Endothelial cell of umbilical vein (primary cell): ENCODE results near the gene FGR.

Experiments used
- CTCF ChIP-seq, 2 donors: IDR thresholded peaks; 1 replicate in 1 of 2; 2 replicates in 1 of 2; pipeline ENCODE4 v1.5.1; 2011; ENCODE audit warnings: low read length in 2 of 2, mild to moderate bottlenecking in 2 of 2, moderate library complexity in 2 of 2, control low read depth in 1 of 2, inconsistent platforms in 1 of 2, low read depth in 1 of 2; ENCODE audit not compliant: insufficient read depth in 1 of 2; ENCODE audit errors: extremely low read depth in 1 of 2
- EZH2 ChIP-seq: IDR thresholded peaks from 2 replicates; pipeline ENCODE4 v1.6.1; 2012; ENCODE audit warnings: borderline replicate concordance, low read depth, mild to moderate bottlenecking, moderate library complexity, low read length, inconsistent platforms; ENCODE audit not compliant: severe bottlenecking
- FOS ChIP-seq: IDR thresholded peaks from 2 replicates; pipeline ENCODE4 v1.6.1; 2011; ENCODE audit warnings: mild to moderate bottlenecking, low read length, moderate library complexity, borderline replicate concordance; ENCODE audit not compliant: insufficient read depth
- JUN ChIP-seq: IDR thresholded peaks from 2 replicates; pipeline ENCODE4 v1.6.1; 2011; ENCODE audit warnings: borderline replicate concordance, low read depth; ENCODE audit not compliant: insufficient read length, insufficient read depth
- MAX ChIP-seq: IDR thresholded peaks from 2 replicates; pipeline ENCODE4 v1.6.1; 2011; ENCODE audit not compliant: insufficient read depth, insufficient read length
- MYC ChIP-seq: IDR thresholded peaks from one replicate; pipeline ENCODE4 v1.6.1; 2011; ENCODE audit warnings: mild to moderate bottlenecking, low read depth, low read length
- POLR2A ChIP-seq: IDR thresholded peaks from 2 replicates; pipeline ENCODE4 v1.6.1; 2012; ENCODE audit warnings: low read depth, mild to moderate bottlenecking, control low read depth, low read length
- POLR2AphosphoS5 ChIP-seq: IDR thresholded peaks from 2 replicates; pipeline ENCODE4 v1.6.1; 2012; ENCODE audit warnings: low read depth, mild to moderate bottlenecking, control low read depth, low read length, moderate library complexity; ENCODE audit not compliant: insufficient read depth

GRCh38 chr1:27614043-27614624 is 20.9 kb downstream of the FGR start:
- no peak for TF ChIP-seq CTCF (IDR thresholded peaks at IDR 0.05; ENCODE audit: extremely low read depth in 1 of 2, insufficient read depth in 1 of 2, low read depth in 1 of 2, low read length in 2 of 2)
- TF ChIP-seq EZH2: no peak
- TF ChIP-seq POLR2A: no peak
- no peak for TF ChIP-seq FOS
- TF ChIP-seq MAX: no peak
- no peak for TF ChIP-seq MYC
- TF ChIP-seq POLR2AphosphoS5: no peak
- no peak for TF ChIP-seq JUN
